Amniotic epithelial cell (primary cell): ENCODE results near the gene LPAR3.
A peak's percentile ranks its signal among the peaks of the same experiment; 100 is the strongest.

Experiments
- DNase-seq: peaks from one replicate; pipeline ENCODE4 v3.0.0-alpha.2; 2010; ENCODE audit warnings: low read depth

The LPAR3 gene

DNA sequence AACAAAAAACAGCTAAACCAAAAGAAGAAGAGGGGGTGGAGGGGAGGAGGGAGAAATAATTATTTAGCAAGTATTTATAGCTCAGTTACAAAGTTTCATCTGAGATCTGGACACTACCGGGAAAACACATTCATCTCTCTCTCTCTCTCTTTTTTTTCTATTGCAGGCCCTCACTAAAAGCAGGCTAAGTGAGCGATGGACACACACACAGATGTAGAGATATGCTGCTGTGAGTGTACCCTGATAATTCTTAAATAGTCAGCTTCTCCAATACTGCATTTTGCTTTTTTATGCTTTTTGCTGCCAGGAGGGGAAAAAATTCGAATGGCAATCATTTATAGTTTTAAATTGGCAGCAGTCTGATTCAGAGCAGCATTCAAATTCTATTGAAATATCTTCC, 65.0 kb downstream of the LPAR3 start:
- no peak for DNase-seq

DNA sequence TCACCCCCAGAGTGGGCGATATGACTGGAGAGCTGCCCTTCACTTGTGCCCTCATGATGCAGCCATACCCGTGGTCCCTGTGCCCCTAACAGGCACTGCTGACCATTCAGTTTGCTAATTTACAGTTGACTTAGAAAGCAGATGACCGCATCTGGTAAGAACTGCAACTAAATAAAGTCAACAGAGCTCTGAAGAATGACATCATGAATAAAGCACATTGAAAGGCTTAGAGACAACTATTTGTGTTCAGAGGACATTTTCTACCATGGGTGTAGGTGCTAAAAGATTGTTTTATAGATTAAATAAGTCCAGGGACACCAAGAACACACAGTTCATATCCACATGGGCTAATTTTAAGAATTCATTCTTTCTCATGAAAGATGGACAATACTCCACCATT, 65.5 kb downstream of the LPAR3 start:
- no peak for DNase-seq

DNA sequence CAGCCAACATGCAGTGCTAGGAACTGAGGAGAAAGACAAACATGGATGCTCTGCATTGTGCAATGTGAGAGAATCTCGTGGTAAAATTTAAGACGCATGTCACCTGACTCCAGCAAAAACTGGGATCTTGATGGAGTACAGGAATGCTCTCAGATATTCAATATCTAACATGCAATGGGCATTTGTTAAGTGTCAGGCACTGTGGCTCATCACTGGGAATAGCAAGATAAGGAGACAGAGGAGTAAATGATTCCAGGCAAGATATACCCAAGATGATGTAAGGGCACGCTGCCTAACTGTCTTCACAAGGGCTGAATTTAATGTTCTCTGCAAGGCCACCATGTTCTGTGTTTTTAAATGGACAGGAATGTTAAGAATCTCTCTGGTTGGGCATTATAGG, 67.8 kb downstream of the LPAR3 start:
- DNase-seq, result peak; percentile 59

DNA sequence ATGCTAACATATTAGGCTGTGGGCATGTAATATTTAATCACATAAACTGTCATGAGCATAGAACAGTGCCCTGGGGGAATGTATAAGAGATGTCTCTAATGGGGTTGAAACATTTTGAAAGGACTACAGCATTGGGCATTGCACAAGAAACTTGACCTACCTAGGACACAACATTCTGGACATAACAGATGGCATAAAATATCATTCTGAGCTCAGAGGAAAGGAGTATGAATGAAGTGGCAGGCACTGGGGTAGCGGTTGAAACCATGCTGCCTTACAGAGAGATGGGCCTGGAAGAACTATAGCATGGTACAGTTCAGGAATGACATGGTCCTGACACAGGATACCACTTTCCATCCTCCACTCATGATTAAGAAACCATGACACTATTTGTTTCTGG, 69.0 kb downstream of the LPAR3 start:
- peak; percentile 44 for DNase-seq

DNA sequence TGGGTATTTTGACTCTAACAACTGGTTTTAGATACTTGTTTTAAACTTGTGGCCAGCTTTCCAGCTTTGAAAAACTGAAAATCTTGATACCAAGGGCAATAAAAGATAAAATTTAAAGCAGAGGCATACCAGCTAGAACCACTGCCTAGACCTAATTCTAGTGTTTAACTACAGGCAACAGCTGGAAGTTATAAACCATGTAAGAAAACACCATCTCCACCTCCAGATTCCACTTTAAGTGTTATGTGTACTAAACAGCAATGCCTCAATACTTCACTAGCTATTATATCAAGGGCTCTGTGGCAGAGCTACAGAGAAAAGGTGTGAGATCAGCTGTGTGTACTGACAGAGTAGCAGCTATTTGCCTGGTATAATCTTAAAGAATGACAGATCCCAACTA, 69.5 kb downstream of the LPAR3 start:
- DNase-seq, result no peak

DNA sequence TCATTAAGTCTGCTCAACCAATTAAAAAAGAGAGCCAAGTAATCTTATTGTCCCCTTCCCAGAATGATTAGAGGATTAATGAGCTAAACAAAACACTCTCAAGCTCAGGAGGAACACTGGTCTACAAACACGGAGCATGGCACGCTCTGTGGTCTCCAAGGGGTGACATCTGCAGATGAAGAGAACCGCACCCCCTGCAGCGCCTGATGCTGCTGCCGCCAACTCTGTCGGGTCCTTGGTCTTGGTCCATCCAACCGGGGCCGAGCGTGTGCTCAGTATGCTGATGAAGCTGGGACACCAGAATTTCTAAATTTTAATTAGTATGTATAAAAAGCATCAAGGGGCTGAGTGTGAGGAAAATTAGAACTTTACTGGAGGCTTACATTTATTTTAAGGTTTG, 82.7 kb downstream of the LPAR3 start:
- DNase-seq, result no peak

DNA sequence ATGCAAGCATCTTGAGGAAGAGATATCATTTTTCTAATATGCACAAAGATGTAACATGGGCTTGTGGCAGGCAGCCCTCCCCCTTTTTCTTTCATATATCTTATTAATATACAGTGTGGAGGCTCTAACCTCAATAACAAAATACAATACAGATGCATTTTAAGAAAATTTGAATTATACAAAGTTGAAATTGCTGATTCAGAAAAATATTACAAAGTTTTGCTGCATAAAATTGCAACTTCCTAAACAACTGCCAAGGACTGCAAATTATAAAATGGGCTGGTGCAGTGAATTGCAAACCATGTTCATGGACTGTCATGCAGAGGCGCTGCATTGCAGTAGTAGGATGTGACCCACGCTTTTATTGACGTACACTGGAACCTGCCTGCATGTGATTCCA, 84.0 kb downstream of the LPAR3 start:
- no peak for DNase-seq

DNA sequence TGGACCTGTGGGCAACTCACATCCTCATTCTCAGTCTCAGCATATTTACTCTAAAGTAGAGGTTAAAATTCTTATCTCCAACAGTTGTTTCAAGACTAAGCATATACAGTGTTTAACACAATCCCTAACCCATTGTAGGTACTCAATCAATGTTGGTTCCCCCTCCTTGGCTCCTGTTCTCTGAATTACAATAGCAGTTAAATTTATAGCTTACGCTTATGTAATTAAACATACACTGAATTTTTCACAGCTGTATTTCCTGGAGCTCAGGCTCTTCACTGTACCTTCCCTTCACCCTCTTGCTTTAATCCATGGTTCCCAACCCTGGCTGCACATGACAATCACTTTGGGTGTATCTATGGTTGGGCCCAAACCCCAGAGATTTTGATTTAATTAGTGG, 89.4 kb downstream of the LPAR3 start:
- DNase-seq, result no peak

DNA sequence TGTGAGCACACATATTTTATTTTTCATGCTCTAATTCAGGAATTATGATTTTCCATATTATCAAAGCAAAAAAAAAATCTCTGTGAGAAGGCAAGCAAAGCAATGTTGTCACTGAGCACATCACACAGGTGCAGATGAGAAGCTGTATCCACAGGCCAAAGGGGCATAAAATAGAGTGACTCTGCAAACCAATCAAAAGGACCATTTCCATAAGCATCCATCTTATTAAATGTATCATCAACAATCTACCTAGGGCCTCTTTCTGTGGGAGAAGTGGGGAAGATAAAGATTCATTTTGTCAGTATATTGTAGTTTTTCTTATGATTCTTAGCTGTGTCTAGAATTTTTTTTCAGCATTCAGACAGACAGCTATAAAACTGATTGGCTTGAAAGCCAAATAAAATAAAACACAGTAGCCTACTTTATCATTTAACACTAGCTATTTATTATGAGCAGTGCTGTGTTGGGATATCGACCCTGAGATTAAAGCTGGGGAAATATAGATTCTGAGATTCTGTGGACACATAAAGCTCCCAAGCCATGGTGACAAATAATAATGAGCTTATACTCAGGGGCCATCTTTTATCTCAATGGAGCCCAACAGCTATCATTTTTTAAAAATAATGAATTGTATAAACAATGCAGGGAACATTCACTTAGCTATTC, 90.3 kb downstream of the LPAR3 start:
- no peak for DNase-seq

DNA sequence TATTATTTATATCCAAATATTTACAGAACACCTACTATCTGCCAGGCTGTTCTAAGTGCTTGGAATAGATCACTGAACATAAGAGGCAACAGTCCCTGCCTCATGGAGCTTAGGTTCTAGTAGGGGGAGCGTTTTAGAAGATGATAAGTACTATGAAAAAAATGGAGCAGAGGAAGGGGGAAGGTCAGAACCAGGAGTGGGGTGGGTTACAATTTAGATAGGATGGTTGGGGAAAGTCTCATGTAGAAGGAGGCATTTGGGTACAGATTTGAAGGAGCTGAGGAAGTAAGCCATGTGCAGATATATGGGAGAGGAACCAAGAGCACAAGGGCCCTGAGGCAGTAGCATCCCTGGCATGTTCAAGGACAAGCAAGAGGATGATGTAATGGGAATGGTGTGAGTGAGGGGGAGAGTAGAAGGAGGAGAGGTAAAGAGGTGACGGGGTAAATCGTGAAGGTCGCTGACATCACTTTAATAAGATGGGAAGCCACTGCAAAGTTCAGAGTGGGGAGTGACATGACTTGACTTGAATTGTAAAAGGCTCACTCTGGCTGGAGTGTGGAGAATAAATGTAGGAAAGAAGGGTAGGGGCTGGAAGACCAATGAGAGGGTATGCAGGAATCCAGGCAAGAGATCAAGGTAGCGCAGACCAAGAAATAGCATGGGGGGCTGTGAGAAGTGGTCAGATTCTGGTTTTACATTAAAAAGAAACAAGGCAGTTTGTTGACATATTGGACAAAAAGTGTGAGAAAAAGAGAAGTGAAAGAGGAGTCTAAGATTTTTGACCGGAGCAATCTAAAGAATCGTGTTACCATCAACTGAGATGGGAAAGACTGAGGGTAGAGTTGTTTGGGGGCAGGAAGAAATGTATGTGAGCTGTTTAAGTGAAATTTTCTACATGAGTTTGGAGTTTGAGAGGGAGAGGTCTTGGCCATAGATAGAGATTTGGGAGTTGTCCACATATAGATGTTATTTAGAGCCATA, 92.6 kb downstream of the LPAR3 start:
- DNase-seq, result no peak

DNA sequence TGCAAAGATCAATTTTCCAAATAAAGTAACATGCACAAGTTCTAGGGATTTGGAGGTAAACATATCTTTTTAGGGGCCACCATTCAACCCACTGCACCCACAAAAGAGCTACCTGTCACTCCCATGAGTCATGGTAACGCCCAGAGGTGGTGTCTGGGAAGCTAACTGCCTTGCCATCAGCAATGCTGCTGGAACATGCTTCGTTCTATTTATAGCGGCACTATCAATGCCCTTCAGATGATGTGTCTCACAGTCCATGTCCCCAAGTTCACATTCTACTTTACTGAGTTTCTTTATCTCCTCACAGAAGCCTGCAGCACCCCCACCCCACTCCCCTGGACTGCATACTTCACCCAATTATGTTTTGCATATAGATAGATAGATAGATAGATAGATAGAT, 95.4 kb downstream of the LPAR3 start:
- DNase-seq, result no peak

DNA sequence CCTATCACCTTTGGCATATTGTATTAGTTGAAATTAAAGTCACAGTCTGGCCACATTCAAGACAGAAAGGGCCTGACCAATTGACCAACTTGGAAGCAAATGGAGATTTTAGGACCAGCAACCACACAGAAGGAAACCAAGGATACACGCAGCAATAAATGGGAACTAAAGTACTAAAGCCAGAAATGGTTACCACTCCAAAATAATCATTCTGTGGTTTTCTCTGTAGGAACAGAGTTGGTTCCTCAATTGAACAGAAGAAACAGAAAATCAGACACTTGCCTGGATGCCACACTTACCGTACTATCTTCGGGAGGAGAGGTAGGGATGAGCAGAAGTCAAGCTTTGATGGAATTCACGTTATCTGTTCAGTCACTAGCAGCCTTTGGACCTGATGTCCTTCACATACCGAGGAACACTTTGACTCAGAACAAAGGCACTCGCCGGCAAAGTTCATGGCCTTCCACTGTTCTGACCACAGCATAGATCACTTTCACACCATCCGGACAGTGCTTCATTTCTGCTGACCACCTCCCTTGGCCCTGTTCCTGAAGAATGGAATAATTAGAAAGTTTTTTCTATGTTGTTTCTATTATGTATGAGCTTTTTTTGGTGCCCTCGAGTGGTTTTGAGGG, 96.9 kb downstream of the LPAR3 start:
- DNase-seq, result peak; percentile 82

DNA sequence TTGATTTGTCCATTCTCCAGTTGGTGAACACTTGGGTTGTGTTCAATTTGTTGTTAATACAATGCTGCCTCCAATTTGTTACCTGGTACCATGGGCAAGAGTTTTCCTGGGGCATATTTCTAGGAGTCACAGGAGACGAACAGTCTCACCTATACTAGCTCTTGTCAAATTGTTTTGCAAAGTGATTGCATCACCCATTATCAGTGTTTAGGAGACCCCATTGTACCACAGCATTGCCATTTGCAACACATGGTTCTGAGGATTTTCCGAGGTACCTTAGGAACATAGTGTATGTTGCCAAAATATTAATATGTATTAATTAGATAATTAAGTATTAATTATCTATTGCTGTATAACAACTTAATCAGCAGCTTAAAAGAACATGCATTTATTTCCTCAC, 97.8 kb downstream of the LPAR3 start:
- no peak for DNase-seq

DNA sequence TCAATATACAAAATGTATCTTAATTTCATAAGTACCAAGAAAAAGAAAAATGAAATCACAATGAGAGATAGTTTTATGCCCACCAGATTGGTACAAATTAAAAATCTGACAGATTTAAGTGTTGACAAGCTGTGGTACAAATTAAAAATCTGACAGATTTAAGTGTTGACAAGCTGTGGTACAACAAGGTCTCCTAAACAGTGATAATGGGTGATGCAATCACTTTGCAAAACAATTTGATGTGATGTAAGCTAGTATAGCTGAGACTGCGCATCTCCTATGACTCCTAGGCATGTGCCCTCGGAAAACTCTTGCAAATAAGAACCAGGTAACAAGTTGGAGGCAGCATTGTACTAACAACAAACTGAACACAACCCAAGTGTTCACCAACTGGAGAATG, 100.6 kb downstream of the LPAR3 start:
- no peak for DNase-seq

DNA sequence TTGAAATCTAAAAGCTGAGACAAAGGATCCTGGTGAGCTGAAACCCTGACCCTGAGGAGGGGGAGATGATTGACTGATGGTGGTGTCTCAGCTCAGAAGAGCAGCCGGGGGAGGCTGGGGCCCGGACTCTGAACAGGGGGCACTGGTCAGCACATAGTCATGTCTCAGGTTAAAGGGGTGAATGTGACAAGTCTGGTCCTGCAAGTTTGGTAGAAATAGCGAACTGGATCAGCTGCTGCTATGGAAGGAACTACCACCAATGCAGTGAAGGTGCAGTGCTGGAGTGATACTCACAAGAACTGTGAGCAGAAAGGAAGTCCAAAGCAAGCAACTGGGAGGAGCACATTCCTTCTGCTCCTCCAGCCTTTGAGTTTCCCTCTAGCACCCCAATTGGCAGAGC, 104.0 kb downstream of the LPAR3 start:
- DNase-seq, result no peak

DNA sequence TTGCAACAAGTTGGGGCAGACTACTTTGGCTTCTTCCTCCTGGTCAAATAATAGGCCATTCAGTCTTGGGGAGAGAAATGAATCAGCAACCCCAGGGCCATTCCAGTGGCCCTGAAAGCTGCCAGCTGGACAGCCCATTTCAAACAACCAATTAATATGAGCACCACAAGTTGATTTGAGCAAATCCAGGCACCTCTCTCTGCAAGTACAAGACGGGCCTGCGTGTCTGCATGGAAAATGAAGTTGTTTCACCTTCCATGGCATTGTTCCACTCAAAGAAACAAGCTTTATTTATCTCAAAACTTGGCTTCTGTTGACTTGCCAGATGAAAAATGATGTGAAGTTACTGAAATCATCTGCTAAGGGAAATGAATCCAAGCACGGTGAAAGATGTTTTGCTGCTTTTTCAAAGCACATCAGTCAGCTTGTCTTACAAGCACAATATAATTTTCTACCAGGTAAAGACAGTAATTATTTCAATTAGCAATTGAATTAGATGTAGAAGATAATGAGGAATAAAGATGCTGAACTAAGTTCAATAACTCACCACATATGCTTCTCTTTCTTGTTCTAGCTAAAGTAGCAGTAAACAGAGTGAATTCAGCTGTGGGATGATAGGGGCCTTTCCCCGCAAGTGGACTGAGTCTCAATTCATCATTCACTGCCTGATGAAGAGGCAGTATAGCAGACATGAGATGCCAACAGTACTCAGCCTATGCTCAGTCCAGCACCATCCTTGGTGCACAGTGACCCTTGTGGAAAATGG, 107.6 kb downstream of the LPAR3 start:
- peak; percentile 78 for DNase-seq

DNA sequence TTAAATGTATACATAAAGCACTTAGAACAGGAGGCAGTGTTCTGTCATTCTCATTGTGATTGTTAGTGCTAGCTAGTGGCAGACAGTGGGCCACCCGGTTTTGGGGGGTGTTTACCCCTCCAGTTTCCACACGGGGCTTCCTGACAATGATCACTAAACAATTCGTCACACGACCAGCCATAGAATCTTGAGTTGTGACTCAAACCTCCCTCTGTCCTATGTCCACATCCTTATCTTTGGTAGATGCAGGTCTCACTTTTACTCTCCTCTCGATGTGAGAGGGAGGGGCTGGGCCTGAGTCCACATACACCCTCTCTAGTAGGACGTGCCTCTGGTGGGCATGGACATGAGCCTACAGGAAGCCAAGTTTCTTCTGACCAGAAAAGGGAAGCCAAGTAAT, 110.1 kb downstream of the LPAR3 start:
- no peak for DNase-seq

DNA sequence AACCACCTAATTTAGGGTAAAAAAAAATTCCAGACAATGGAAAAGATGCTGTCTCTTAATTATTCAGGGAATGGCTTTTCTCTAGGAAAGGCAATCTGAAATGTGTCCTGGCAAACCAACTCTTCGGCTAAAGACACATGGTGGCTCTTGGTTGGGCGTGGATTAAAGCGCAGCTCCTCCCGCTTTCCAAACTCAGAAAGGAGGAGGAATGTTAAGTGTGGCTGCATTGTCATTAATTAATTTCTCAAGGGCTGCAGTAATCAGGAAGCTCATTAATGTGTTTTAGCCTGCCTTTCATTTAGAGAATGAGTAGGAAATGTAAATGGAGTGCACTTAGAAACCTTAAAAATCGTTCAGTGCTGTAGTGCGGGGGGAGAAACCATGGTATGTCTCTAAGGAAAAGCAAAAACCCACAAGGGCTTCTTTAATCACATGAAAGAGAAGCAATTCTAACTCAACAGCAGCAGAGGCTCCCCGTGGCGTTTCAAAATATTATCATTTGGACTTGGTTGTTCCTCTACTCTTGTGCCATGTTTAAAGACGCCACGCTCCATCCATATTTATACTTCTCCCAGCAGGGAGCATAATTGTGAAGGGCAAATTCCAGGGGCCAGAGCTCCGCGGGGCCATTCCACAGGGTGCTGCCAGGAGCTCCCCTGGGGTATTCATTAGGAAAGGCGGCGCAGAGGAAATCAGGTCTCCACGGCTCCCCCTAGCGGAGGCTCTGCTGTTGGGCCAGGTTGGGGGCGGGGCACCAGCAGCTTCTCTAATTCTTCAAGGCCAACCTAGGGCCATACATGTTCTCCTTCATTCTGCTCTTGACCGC, 110.8 kb downstream of the LPAR3 start:
- DNase-seq, result peak; percentile 43

DNA sequence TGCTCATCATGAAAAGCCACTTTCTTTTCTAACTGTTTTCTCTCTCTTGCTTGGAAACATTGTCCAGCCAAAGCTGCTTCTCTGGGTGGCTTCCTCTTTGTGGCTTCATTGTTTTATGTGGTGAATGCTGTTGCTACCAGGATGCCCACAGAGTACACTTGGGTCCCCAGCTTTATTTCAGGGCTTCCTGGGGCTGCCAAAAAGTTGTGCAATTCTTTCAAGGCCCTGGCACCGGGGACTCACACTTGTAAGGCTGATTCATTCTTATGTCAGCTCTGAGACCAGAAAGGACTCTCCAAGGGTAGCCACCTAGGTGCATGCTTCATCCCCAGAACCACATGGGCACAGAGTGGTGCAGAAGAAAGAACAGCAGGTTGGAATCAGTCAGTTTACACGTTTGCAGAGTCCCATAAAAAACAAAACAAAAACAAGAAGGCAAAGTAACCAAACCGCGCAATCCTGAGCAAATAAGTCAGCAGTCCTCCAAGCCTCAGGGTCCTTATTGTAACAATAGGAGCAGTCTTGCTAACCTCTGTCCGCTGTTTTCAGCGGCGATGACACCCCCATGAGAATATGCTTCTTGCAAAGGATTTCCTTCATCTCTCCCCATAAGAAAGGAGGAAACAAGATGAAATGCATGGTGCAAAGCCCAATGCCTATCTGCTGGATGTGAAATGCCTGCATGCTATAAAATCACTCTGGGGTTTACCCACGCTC, 112.8 kb downstream of the LPAR3 start:
- DNase-seq, result peak; percentile 34

DNA sequence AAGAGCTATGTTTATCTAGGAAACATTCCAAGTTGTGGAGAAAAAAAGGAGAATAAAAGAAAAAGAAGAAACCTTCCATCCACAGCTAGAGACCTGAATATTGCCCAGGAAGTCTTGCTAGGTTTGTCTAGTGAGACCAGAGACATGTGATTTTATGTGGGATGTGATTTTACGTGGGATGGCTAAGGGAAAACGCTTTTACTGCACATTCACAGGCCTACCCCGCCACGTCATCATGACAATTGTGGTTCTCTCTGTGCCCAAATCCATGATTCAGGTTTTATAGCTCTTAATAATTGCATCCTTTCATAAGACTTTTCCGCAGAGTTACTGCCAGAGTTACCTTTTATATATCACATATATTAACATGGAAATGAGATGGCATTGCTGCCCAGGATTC, 116.4 kb downstream of the LPAR3 start:
- no peak for DNase-seq

DNA sequence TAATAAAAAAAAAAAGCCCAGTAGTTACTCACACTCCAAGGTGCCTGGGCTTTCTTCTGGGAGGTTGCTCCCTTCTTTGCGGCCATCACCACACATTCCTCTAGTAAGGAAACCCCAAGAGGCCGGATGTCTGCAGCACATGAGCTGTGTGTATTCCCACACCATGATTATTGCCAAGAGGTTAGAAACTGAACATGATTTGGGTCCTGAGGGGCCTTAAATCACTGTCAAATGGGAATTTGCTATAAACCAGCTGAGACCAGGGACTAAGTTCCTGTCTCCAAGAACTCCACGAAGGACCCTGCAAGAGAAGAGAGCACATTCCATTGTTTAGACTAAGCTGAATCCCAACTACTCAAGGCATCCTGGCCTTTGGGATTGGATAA, 117.5 kb downstream of the LPAR3 start:
- peak; percentile 14 for DNase-seq
